HEK293T (cell line): ENCODE measurements around the gene BICC1.

Experiments
- BHLHE40 ChIP-seq: fragments of 450-650 bp; IDR thresholded peaks from 2 replicates; pipeline ENCODE4 v1.6.1; 2016; ENCODE audit warnings: mild to moderate bottlenecking, moderate library complexity, borderline replicate concordance
- ELF4 ChIP-seq: fragments of 450-650 bp; IDR thresholded peaks from 2 replicates; pipeline ENCODE4 v1.6.1; 2017; ENCODE audit warnings: antibody characterized with exemption
- L3MBTL2 ChIP-seq: fragments of 450-650 bp; conservative IDR thresholded peaks from 2 replicates; pipeline ENCODE4 v1.6.1; 2016; ENCODE audit warnings: mild to moderate bottlenecking

GRCh38 chr10:58742141-58742540 lies 229.5 kb downstream of the BICC1 start:
- TF ChIP-seq ELF4, result no peak
- TF ChIP-seq BHLHE40, result no peak
- no peak for TF ChIP-seq L3MBTL2
